GM08714 (cell line): Measurements from ENCODE around the gene SREBF2.

Experiments used
- H3K4me3 ChIP-seq: fragments of 200-500 bp; sonication (Bioruptor generic); 2 replicates; pipeline ENCODE4 v1.5.1; 2014; ENCODE audit warnings: mild to moderate bottlenecking, low read length, inconsistent platforms
- ZNF274 ChIP-seq: IDR thresholded peaks from 2 replicates; pipeline ENCODE4 v1.6.1; 2012; ENCODE audit warnings: mild to moderate bottlenecking, low read depth, low read length

SREBF2 gene

GRCh38 chr22:41915786-41916493 is 83.0 kb downstream of the SREBF2 start:
- no peak for TF ChIP-seq ZNF274
- no peak overlapping the region for H3K4me3 ChIP-seq

- no peak for TF ChIP-seq ZNF274
- H3K4me3 ChIP-seq: no peak overlapping the region
Measured at GRCh38 chr22:41916745-41917358, 83.9 kb downstream of the SREBF2 start.

GRCh38 chr22:41917375-41917902 is 84.5 kb downstream of the SREBF2 start:
- no peak for TF ChIP-seq ZNF274
- H3K4me3 ChIP-seq: no peak overlapping the region

- no peak for TF ChIP-seq ZNF274
- H3K4me3 ChIP-seq: no peak overlapping the region
Measured at GRCh38 chr22:41917903-41918791, 85.2 kb downstream of the SREBF2 start.

GRCh38 chr22:41919357-41920224 is 86.7 kb downstream of the SREBF2 start:
- peak overlapping the region; percentile 27; the same call in 1 of the 2 replicates for H3K4me3 ChIP-seq
- no peak for TF ChIP-seq ZNF274

GRCh38 chr22:41920271-41920976 is 87.5 kb downstream of the SREBF2 start:
- no peak for TF ChIP-seq ZNF274
- H3K4me3 ChIP-seq: peak overlapping the region; percentile 19; the same call in 1 of the 2 replicates

GRCh38 chr22:41922328-41922727 is 89.4 kb downstream of the SREBF2 start:
- H3K4me3 ChIP-seq: no peak overlapping the region; the same call in 1 of the 2 replicates
- no peak for TF ChIP-seq ZNF274

GRCh38 chr22:41922940-41923594 is 90.2 kb downstream of the SREBF2 start:
- no peak overlapping the region for H3K4me3 ChIP-seq
- TF ChIP-seq ZNF274: no peak

GRCh38 chr22:41923595-41924276 is 90.8 kb downstream of the SREBF2 start:
- no peak for TF ChIP-seq ZNF274
- no peak overlapping the region; the same call in 1 of the 2 replicates for H3K4me3 ChIP-seq

GRCh38 chr22:41925783-41926460 is 93.0 kb downstream of the SREBF2 start:
- TF ChIP-seq ZNF274: no peak
- H3K4me3 ChIP-seq: peak overlapping the region; percentile 77

- no peak for TF ChIP-seq ZNF274
- no peak overlapping the region for H3K4me3 ChIP-seq
Measured at GRCh38 chr22:41927813-41928212, 94.9 kb downstream of the SREBF2 start.
